ENCODE measurements around the gene C12orf60.

Gene C12orf60

DNA sequence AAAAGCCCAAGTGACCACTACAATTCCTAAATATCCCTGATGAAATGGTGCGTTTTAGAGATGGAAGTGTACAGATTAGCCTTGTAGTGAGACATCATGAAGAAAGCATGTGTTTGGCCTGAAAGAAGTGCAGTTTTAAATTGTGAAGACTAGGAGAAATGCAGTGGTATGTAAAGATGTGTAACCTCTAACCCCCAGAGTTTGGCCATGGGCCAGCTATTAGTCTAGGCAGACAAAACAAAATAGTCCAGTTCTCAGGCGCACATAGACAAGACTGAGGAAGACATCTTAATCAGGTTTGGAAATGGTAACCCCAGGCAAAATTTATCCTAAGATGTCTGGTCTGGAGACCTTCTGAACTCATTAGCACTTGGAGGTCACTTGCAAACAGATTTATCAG lies 23.6 kb upstream of the C12orf60 start:
- TF ChIP-seq CTCF (IDR thresholded peaks at IDR 0.05; ENCODE audit: low read depth, low read length, missing control alignments), result no peak
- no peak overlapping the region for H3K4me3 ChIP-seq (replicated peaks; ENCODE audit: low read depth, low read length)
- DNase-seq (ENCODE audit: extremely low read depth, low read depth), result no peak

DNA sequence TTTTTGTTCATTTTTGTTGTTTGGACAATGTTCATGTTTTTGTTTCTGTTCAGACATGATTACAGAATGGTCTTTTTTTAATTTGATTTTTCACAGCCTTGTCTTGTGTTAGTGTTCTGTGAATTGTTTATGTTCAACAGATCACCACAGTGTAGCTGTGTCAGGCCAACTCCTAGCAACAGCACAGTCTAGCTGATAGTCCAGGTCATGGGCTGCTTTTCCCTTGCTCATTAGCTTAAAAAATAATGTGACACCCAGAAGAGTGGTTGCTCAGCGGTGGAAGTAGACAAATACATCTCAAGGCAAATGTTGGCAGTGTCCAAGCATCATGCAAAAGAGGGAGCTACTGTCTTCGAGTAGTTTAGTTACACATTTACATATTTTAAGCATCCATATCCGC lies 22.6 kb upstream of the C12orf60 start:
- no peak overlapping the region for H3K4me3 ChIP-seq (replicated peaks; ENCODE audit: low read depth, low read length)
- TF ChIP-seq CTCF (IDR thresholded peaks at IDR 0.05; ENCODE audit: low read depth, low read length, missing control alignments), result no peak
- DNase-seq (ENCODE audit: extremely low read depth, low read depth), result no peak

- H3K4me3 ChIP-seq (replicated peaks; ENCODE audit: low read depth, low read length), result no peak overlapping the region
- no peak for TF ChIP-seq CTCF (IDR thresholded peaks at IDR 0.05; ENCODE audit: low read depth, low read length, missing control alignments)
- no peak for DNase-seq (ENCODE audit: extremely low read depth, low read depth)
Measured at GRCh38 chr12:14781563-14781962, 21.9 kb upstream of the C12orf60 start.

DNA sequence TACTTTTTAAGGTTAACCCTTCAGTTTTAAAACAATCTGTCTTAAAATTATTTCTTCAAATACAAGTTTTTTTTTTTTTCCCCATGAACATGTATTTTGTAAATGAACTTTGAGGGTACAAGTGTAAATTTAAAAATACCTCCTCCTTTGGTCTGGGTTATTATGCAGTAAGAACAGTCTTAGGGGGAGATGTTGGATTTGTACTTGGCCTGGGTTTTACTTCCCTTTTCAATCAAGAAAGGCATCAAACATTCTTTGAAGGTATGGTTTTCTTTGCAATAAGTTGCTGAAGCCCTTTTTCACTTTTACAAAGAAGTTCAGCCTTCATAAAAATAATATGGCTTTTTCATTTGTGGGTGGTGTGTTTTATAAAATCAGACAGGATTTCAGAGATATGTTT lies 20.7 kb upstream of the C12orf60 start:
- no peak for DNase-seq (ENCODE audit: extremely low read depth, low read depth)
- no peak overlapping the region for H3K4me3 ChIP-seq (replicated peaks; ENCODE audit: low read depth, low read length)
- TF ChIP-seq CTCF (IDR thresholded peaks at IDR 0.05; ENCODE audit: low read depth, low read length, missing control alignments), result no peak

DNA sequence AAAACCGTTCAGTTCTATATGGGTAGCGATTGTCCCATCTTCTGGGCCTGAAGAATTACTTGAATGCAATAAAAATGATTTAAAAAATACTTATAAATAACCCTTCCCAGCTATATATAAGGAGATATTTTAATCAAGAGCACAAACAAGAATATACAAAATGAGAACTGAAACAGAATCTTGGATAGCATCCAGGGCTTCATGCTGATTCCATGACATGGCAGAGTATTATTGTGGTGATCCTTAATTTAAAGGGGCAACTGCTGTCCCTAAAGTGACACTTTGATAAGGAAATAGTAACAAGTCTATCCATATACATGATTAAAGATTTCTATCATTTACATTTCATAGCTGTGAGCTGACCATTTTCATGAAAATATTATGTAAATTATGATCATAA lies 19.0 kb upstream of the C12orf60 start:
- no peak for DNase-seq (ENCODE audit: extremely low read depth, low read depth)
- TF ChIP-seq CTCF (IDR thresholded peaks at IDR 0.05; ENCODE audit: low read depth, low read length, missing control alignments), result no peak

GRCh38 chr12:14785568-14785967 lies 17.9 kb upstream of the C12orf60 start:
- TF ChIP-seq CTCF (IDR thresholded peaks at IDR 0.05; ENCODE audit: low read depth, low read length, missing control alignments), result no peak
- no peak for DNase-seq (ENCODE audit: extremely low read depth, low read depth)
- H3K4me3 ChIP-seq (replicated peaks; ENCODE audit: low read depth, low read length), result no peak overlapping the region

More for the DNA sequence above, 19.0 kb upstream of the C12orf60 start:
- no peak overlapping the region for H3K4me3 ChIP-seq (replicated peaks; ENCODE audit: low read depth, low read length)

GRCh38 chr12:14795028-14795448 lies 8.4 kb upstream of the C12orf60 start:
- no peak for TF ChIP-seq CTCF (IDR thresholded peaks at IDR 0.05; ENCODE audit: low read depth, low read length, missing control alignments)
- H3K4me3 ChIP-seq (replicated peaks; ENCODE audit: low read depth, low read length), result no peak overlapping the region
- DNase-seq (ENCODE audit: extremely low read depth, low read depth), result no peak
